Ovary (tissue), 9 donors: Measurements from ENCODE around the gene NXF1. TPM values are rescaled to one million over a fixed set of nuclear protein-coding genes. Genes with fewer than 3 reads are reported as not detected.
"Not testable (repeated sequence)": the region's sequence is repeated elsewhere in the genome, so short reads cannot be mapped to it uniquely, and the experiment has no call there.

Experiments used
- DNase-seq, 5 donors: peaks; one replicate each; pipeline ENCODE4 v3.0.0-alpha.2; 2019 to 2020
- H3K27ac ChIP-seq, 2 donors: fragments of 200-600 bp; one replicate each; pipeline versions ENCODE4 v1.5.1 to v1.8.0; 2019 to 2022
- H3K27me3 ChIP-seq: fragments of 200-600 bp; one replicate; pipeline ENCODE4 v1.8.0; 2022
- H3K36me3 ChIP-seq: fragments of 200-600 bp; sonication (generic); one replicate; pipeline ENCODE4 v1.5.1; 2019
- H3K4me1 ChIP-seq: one replicate; pipeline ENCODE4 v1.8.1; 2013; ENCODE audit warnings: mild to moderate bottlenecking, moderate library complexity; ENCODE audit not compliant: insufficient read depth
- H3K4me3 ChIP-seq: fragments of 200-600 bp; sonication (generic); one replicate; pipeline ENCODE4 v1.5.1; 2017
- H3K9me3 ChIP-seq, 2 donors: fragments of 200-600 bp in 1 of 2; sonication (generic) in 1 of 2; one replicate each; pipeline versions ENCODE4 v1.5.1 to v1.8.1; 2013 to 2019; ENCODE audit warnings: mild to moderate bottlenecking in 1 of 2, moderate library complexity in 1 of 2
- EP300 ChIP-seq: sonication (generic); formaldehyde crosslinking; IDR thresholded peaks from one replicate; pipeline ENCODE4 v1.6.1; 2017; ENCODE audit warnings: antibody characterized with exemption
- POLR2A ChIP-seq: fragments of 450-650 bp; IDR thresholded peaks from one replicate; pipeline ENCODE4 v1.6.1; 2017; ENCODE audit warnings: antibody characterized with exemption, mild to moderate bottlenecking, moderate library complexity
- WGBS, 3 donors: extraction: QIAGEN DNeasy Blood & Tissue Kit in 1 of 3; methylation state at CpG; one replicate each; pipeline versions ENCODE4 v1.1.5 to v1.1.7; 2013 to 2017; 5-methylcytosine and 5-hydroxymethylcytosine counted together
- intact Hi-C, 4 donors: fragments of 100-400 bp; cut with DNase I; formaldehyde crosslinking; loops; one replicate each; pipeline versions ENCODE4 v1.11.0 to v1.15.1; 2022 to 2023
- polyA plus RNA-seq, 2 donors: library from polyadenylated mRNA; stranded (reverse); fragments of 200-250 nt in 1 of 2; fragments of 350-450 nt in 1 of 2; fragmentation: Illumina TruSeq in 1 of 2; extraction: RNeasy Lipid Tissue Mini Kit (QIAGEN cat#74804) in 1 of 2; gene quantifications; one replicate each; pipeline ENCODE4 v1.2.3, GENCODE V29; 2013 to 2014
- total RNA-seq, 7 donors: library from RNA; depleted of rRNA in 2 of 7; stranded (reverse); fragments of >200 nt in 2 of 7; fragmentation: NEBNext Ultra II Directional in 3 of 7; extraction: Animal tissue kit (Norgen Biotek cat#: 25700) in 3 of 7; gene quantifications; one replicate each; pipeline versions ENCODE4 v1.1.0 to v1.2.4, GENCODE V29; 2016 to 2023
- TF ChIP-seq, protein P1 (sequence below), 3 donors: fragments of 450-650 bp in 2 of 3; fragments of 200-600 bp in 1 of 3; IDR thresholded peaks; one replicate each; pipeline versions ENCODE4 v1.5.1 to v1.8.0; 2016 to 2022; ENCODE audit warnings: antibody characterized with exemption in 3 of 3, mild to moderate bottlenecking in 1 of 3
- donor health status: DM: no; HTN: no; CAD: no; lungs with moderate emphysema.
- donor health status: DM: no; HTN: no; CAD: no.
- donor health status: Bipolar disorder and iron deficiency.
- donor health status: DM: yes; HTN: yes; CAD: no.
- donor health status: DM: no; HTN: no; CAD: no.
- donor health status: DM: yes; HTN: yes; CAD: no.

NXF1 gene
- total and polyA plus RNA-seq, 9 donors, result 48.8 to 125 (median 80.1) TPM

DNA sequence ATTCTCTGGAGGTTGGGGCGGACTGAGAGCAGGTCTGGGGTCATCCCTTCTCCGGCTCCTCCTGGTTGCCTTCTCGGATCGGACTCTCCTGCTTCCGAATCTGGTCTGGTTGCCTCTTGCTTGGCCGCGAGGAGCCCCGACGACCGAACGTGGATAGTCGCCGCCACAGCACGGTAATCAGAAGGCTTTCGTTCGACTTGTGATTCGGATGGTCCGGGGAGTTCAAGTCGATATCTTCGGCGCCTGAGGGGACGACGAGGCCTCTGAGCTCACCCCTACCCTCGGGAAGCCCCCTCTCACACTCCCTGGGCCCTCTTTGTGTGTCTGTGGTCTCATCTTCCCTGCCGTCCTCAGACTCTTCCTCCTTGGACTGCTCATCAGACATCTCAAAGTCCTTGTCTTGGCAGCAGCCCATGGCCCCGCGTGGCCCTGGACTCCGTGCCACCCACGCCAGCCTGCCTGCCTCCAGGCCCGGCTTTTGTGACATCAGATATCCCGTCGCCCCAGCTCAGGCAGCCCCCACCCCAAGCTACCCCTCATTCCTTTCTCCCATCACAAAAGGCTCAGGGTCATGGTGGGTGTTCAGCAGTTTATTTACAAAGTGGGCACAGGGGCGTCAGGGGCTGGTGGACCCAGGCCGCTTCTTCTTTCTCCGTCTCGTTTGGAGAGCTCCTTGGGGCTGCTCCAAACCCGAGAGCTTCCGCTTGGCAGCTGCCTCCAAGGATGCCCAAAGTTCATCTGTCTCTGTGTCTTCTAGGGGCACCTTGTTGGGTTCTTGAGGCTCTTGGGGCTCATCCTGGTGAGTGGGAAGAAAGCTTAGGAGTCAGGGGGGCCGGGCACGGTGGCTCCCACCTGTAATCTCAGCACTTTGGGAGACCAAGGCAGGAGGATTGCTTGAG is 27.3 kb upstream of the NXF1 start, which contains the start of gene TEX54:
Gene TEX54 (minus strand): TSS at position 506 of the 899 bp plus-strand sequence.
- no peaks in the 10 kb centered on the region for H3K9me3 ChIP-seq
- peak within 1 kb of the TSS; percentile 96 for H3K4me3 ChIP-seq
- H3K4me1 ChIP-seq, result peaks cover 9% of the 10 kb centered on the region
- H3K27ac ChIP-seq, result peak within 1 kb of the TSS; percentile 90 to 96
- H3K36me3 ChIP-seq, result no peaks in the 10 kb centered on the region
- DNase-seq, result peak; percentile 36 to 67 (median 58)
- WGBS, 3 donors, result 6 to 8% (median 6%) methylated on average over 40 of the region's 40 CpGs
- TF ChIP-seq EP300 (no peak), POLR2A (no peak)
- TF ChIP-seq, protein P1, sequence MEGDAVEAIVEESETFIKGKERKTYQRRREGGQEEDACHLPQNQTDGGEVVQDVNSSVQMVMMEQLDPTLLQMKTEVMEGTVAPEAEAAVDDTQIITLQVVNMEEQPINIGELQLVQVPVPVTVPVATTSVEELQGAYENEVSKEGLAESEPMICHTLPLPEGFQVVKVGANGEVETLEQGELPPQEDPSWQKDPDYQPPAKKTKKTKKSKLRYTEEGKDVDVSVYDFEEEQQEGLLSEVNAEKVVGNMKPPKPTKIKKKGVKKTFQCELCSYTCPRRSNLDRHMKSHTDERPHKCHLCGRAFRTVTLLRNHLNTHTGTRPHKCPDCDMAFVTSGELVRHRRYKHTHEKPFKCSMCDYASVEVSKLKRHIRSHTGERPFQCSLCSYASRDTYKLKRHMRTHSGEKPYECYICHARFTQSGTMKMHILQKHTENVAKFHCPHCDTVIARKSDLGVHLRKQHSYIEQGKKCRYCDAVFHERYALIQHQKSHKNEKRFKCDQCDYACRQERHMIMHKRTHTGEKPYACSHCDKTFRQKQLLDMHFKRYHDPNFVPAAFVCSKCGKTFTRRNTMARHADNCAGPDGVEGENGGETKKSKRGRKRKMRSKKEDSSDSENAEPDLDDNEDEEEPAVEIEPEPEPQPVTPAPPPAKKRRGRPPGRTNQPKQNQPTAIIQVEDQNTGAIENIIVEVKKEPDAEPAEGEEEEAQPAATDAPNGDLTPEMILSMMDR (IDR thresholded peaks at IDR 0.05), result no peak
- no peaks in the 10 kb centered on the region for H3K27me3 ChIP-seq
- intact Hi-C loops, result loop anchor here in 2 of 4 donors (2.0 to 5.0 kb wide), 2 partner anchors 45 to 46 kb away; partner anchors contain the start of gene TMEM179B (in 2 of the 2)

DNA sequence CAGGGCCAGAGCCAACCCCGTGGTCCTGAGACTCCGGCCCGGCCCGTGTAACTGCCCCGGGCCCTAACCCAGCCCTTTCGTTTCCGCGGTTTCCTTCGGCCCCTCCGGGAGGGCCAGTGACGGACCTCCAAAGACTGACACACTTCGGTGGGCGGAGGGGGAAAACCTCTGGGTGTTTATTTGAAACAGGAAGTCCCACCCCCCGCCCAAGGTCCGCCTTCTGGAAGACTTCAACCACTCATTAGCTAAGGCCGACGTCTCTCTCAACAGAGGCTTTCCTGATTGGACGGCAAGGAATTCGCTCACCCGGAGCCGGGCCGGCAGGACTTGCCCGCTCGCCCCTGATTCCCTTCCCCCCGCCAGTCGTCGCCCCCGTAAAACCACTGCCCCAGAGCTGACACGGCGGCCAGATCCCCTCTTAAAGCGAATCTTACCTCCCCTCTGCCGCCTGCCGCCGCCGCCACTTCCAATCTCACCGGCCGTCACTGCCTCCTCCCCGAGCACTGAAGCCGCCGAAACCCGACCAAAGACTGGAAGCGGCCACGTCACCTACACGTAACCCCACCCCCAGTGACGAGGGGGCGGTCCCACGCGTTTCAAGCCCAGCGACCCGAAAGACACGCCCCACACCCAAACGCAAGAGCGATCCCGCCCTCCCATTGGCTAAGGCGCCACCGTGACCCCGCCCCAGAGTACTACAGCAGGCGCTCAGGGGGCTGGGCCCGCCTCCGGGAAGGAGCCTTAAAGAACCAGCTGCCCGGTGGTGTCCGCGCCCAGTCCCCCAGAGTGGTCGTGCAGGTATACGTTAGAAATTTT is 26.5 kb upstream of the NXF1 start, which contains the start of gene STX5:
Gene STX5 (minus strand): TSS at position 532 of the 816 bp plus-strand sequence. CDS start 808 bp downstream, outside the sequence.
- Histone ChIP-seq H3K9me3 (no peaks in the 10 kb centered on the region), H3K36me3 (no peaks in the 10 kb centered on the region), H3K27ac (peak within 1 kb of the TSS; percentile 90 to 96), H3K27me3 (no peaks in the 10 kb centered on the region), H3K4me3 (peak within 1 kb of the TSS; percentile 96), H3K4me1 (peaks cover 9% of the 10 kb centered on the region)
- TF ChIP-seq EP300, result no peak
- TF ChIP-seq, protein P1 (IDR thresholded peaks at IDR 0.05), result peak in 1 of 3 donors; percentile 25
- TF ChIP-seq POLR2A, result peak; percentile 96
- WGBS, 3 donors, result 0 to 2% (median 0%) methylated on average over 55 to 65 of the region's 65 CpGs
- intact Hi-C loops, result loop anchor here in 2 of 4 donors (2.0 to 5.0 kb wide), 3 partner anchors 27 to 45 kb away; partner anchors contain the start of genes TMEM179B (in 2 of the 2) and NXF1 (in 1 of the 2)
- peak; percentile 99 to 100 (median 100) for DNase-seq

DNA sequence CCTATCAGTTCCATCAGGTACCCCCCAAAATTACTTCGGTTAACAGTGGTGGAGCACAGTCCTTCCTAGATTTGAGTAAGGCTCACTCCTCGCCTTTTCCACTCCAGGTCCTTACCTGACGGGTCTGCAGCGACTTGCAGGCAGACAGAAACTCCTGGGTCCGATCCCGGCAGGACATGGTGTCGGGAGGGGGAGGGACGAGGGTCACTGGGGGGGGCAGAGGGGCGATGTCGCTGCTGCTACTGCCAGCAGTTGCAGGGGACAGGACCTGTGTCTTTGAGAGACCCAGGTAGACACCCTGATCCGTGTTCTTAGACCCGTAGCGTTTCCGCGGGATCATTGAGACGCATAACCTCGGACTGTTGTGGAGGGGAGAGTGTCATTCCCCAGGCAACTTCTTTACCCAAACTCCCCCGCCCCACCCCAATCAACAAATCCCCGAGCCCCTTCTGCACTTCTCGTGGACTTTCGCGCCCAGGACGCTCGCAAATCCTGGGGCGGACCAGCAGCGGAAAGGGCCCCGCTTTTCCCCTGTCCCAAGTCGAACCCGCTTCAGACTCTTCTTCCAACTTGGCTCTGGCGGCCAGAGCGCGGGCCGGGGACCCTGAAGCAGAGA is 25.8 kb upstream of the NXF1 start:
- peak in 1 of 5 donors; percentile 34 for DNase-seq
- H3K9me3 ChIP-seq, result no peaks in the 10 kb centered on the region
- no peaks in the 10 kb centered on the region for H3K36me3 ChIP-seq
- H3K27me3 ChIP-seq, result no peaks in the 10 kb centered on the region
- peak overlapping the region; percentile 90 to 96 for H3K27ac ChIP-seq
- H3K4me3 ChIP-seq, result peak overlapping the region; percentile 96
- TF ChIP-seq EP300, result no peak
- TF ChIP-seq POLR2A, result peak; percentile 19
- 0 to 1% (median 0%) methylated on average over 33 of the region's 33 CpGs for WGBS, 3 donors
- peaks cover 9% of the 10 kb centered on the region for H3K4me1 ChIP-seq
- intact Hi-C loops, result loop anchor here in 1 of 4 donors (2.0 to 5.0 kb wide), 2 partner anchors 26 to 44 kb away; partner anchors contain the start of genes NXF1 and TMEM179B

DNA sequence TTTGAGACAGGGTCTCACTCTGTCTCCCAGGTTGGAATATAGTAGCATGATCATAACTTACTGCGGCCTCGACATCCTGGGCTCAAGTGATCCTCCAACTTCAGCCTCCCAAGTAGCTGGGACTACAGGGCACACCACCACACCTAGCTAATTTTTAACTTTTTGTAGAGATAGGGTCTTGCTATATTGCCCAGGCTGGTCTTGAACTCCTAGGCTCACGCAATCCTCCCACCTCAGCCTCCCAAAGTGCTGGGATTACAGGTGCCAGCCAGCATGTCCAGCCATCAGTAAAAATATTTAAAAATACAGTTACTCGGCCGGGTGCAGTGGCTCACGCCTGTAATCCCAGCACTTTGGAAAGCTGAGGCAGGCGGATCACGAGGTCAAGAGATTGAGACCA is 22.9 kb upstream of the NXF1 start:
- DNase-seq, H3K9me3 ChIP-seq, H3K36me3 ChIP-seq, intact Hi-C loops, H3K27ac ChIP-seq, H3K27me3 ChIP-seq, H3K4me1 ChIP-seq, H3K4me3 ChIP-seq: not testable (repeated sequence)
- 87 to 93% (median 88%) methylated on average over 8 of the region's 8 CpGs for WGBS, 3 donors
